ENCODE data around the gene WDR64. TPM values are rescaled to one million over a fixed set of nuclear protein-coding genes. Genes with fewer than 3 reads are reported as not detected.

Gene WDR64
- total and polyA plus RNA-seq, 2 of the 13 experiments (the other 11 are each of a cell fraction or from before 2014, with no cell fraction given): not detected

GRCh38 chr1:241610056-241610815 is 41.8 kb upstream of the WDR64 start (continued):
- TF ChIP-seq ARID5B (CRISPR knock-in tag; IDR thresholded peaks at IDR 0.05): 0 out of 2 replicates have a peak, but pooled peaks have one; percentile 18
- TF ChIP-seq ZNF512 (CRISPR knock-in tag; IDR thresholded peaks at IDR 0.05): no peak
- TF ChIP-seq ZFP36L2 (CRISPR knock-in tag; IDR thresholded peaks at IDR 0.05): no peak
- TF ChIP-seq ZNF772 (CRISPR knock-in tag; IDR thresholded peaks at IDR 0.05): no peak
- TF ChIP-seq FOXP1 (IDR thresholded peaks at IDR 0.05): no peak
- 0 out of 2 replicates have a peak, but pooled peaks have one; percentile 8 for TF ChIP-seq FOXP1 (CRISPR knock-in tag; IDR thresholded peaks at IDR 0.05)
- no peak for TF ChIP-seq ZBTB37 (CRISPR knock-in tag; IDR thresholded peaks at IDR 0.05)
- TF ChIP-seq JDP2 (CRISPR knock-in tag; IDR thresholded peaks at IDR 0.05; ENCODE audit: borderline replicate concordance): no peak
- TF ChIP-seq TFDP2 (CRISPR knock-in tag; IDR thresholded peaks at IDR 0.05): no peak
- TF ChIP-seq NR1H2 (CRISPR knock-in tag; IDR thresholded peaks at IDR 0.05; ENCODE audit: borderline replicate concordance, low read depth): no peak
- 0 out of 2 replicates have a peak, but pooled peaks have one; percentile 25 for TF ChIP-seq HMG20A (CRISPR knock-in tag; IDR thresholded peaks at IDR 0.05; ENCODE audit: borderline replicate concordance)
- no peak for TF ChIP-seq CREB1 (IDR thresholded peaks at IDR 0.05)
- 0 out of 2 replicates have a peak, but pooled peaks have one; percentile 8 for TF ChIP-seq CREB1 (CRISPR knock-in tag; IDR thresholded peaks at IDR 0.05)
